ENCODE results near the gene RHO.
A peak's percentile ranks its signal among the peaks of the same experiment; 100 is the strongest.

The RHO gene

GRCh38 chr3:129552287-129553050, 24.0 kb downstream of the RHO start:
- DNase-seq (ENCODE audit: low spot score) = no peak
- Mint-ChIP-seq H3K4me3 (no peak overlapping the region), H3K27ac (no peak overlapping the region), H3K4me1 (ENCODE audit: low read depth) (peaks cover 2% of the 10 kb centered on the region), H3K27me3 (ENCODE audit: low read depth) (peaks cover 9% of the 10 kb centered on the region), H3K9me3 (no peaks in the 10 kb centered on the region), H3K36me3 (ENCODE audit: low read depth) (no peaks in the 10 kb centered on the region)

- Mint-ChIP-seq H3K9me3 (no peaks in the 10 kb centered on the region), H3K27ac (no peak overlapping the region), H3K36me3 (ENCODE audit: low read depth) (no peaks in the 10 kb centered on the region), H3K27me3 (ENCODE audit: low read depth) (peaks cover 9% of the 10 kb centered on the region), H3K4me1 (ENCODE audit: low read depth) (peaks cover 5% of the 10 kb centered on the region), H3K4me3 (no peak overlapping the region)
- DNase-seq (ENCODE audit: low spot score) = no peak
Observed at GRCh38 chr3:129553171-129553570, 24.7 kb downstream of the RHO start.

GRCh38 chr3:129553719-129554118, 25.3 kb downstream of the RHO start:
- H3K4me3 Mint-ChIP-seq = peak overlapping the region; percentile 1
- no peaks in the 10 kb centered on the region for H3K36me3 Mint-ChIP-seq (ENCODE audit: low read depth)
- no peak overlapping the region for H3K27ac Mint-ChIP-seq
- H3K9me3 Mint-ChIP-seq = no peaks in the 10 kb centered on the region
- no peak for DNase-seq (ENCODE audit: low spot score)
- peaks cover 8% of the 10 kb centered on the region for H3K4me1 Mint-ChIP-seq (ENCODE audit: low read depth)
- H3K27me3 Mint-ChIP-seq (ENCODE audit: low read depth) = peaks cover 12% of the 10 kb centered on the region

- no peaks in the 10 kb centered on the region for H3K9me3 Mint-ChIP-seq
- H3K27me3 Mint-ChIP-seq (ENCODE audit: low read depth) = peaks cover 12% of the 10 kb centered on the region
- no peak for DNase-seq (ENCODE audit: low spot score)
- peaks cover 8% of the 10 kb centered on the region for H3K4me1 Mint-ChIP-seq (ENCODE audit: low read depth)
- H3K27ac Mint-ChIP-seq = no peak overlapping the region
- no peak overlapping the region for H3K4me3 Mint-ChIP-seq
- H3K36me3 Mint-ChIP-seq (ENCODE audit: low read depth) = no peaks in the 10 kb centered on the region
Observed at GRCh38 chr3:129554356-129555152, 26.1 kb downstream of the RHO start.

- Mint-ChIP-seq H3K4me3 (no peak overlapping the region), H3K27ac (no peak overlapping the region), H3K4me1 (ENCODE audit: low read depth) (peaks cover 8% of the 10 kb centered on the region), H3K9me3 (no peaks in the 10 kb centered on the region), H3K27me3 (ENCODE audit: low read depth) (peaks cover 12% of the 10 kb centered on the region), H3K36me3 (ENCODE audit: low read depth) (no peaks in the 10 kb centered on the region)
- no peak for DNase-seq (ENCODE audit: low spot score)
Observed at GRCh38 chr3:129555153-129555550, 26.7 kb downstream of the RHO start.

GRCh38 chr3:129555616-129556357, 27.3 kb downstream of the RHO start:
- DNase-seq (ENCODE audit: low spot score) = no peak
- no peak overlapping the region for H3K4me3 Mint-ChIP-seq
- no peak overlapping the region for H3K27ac Mint-ChIP-seq
- peaks cover 8% of the 10 kb centered on the region for H3K4me1 Mint-ChIP-seq (ENCODE audit: low read depth)
- H3K9me3 Mint-ChIP-seq = no peaks in the 10 kb centered on the region
- H3K36me3 Mint-ChIP-seq (ENCODE audit: low read depth) = no peaks in the 10 kb centered on the region
- peaks cover 12% of the 10 kb centered on the region for H3K27me3 Mint-ChIP-seq (ENCODE audit: low read depth)

GRCh38 chr3:129556358-129556695, 27.9 kb downstream of the RHO start:
- H3K27ac Mint-ChIP-seq = no peak overlapping the region
- no peak overlapping the region for H3K4me3 Mint-ChIP-seq
- no peaks in the 10 kb centered on the region for H3K9me3 Mint-ChIP-seq

GRCh38 chr3:129556890-129557547, 28.6 kb downstream of the RHO start:
- H3K4me1 Mint-ChIP-seq (ENCODE audit: low read depth) = peaks cover 8% of the 10 kb centered on the region

More at GRCh38 chr3:129556358-129556695, 27.9 kb downstream of the RHO start:
- Mint-ChIP-seq H3K36me3 (ENCODE audit: low read depth) (no peaks in the 10 kb centered on the region), H3K4me1 (ENCODE audit: low read depth) (peaks cover 8% of the 10 kb centered on the region), H3K27me3 (ENCODE audit: low read depth) (peaks cover 12% of the 10 kb centered on the region)
- no peak for DNase-seq (ENCODE audit: low spot score)

GRCh38 chr3:129557548-129557894, 29.1 kb downstream of the RHO start:
- Mint-ChIP-seq H3K27ac (no peak overlapping the region), H3K9me3 (no peaks in the 10 kb centered on the region), H3K36me3 (ENCODE audit: low read depth) (no peaks in the 10 kb centered on the region), H3K27me3 (ENCODE audit: low read depth) (peaks cover 12% of the 10 kb centered on the region), H3K4me1 (ENCODE audit: low read depth) (peaks cover 8% of the 10 kb centered on the region), H3K4me3 (no peak overlapping the region)
- no peak for DNase-seq (ENCODE audit: low spot score)

More at GRCh38 chr3:129556890-129557547, 28.6 kb downstream of the RHO start:
- Mint-ChIP-seq H3K9me3 (no peaks in the 10 kb centered on the region), H3K4me3 (no peak overlapping the region), H3K27me3 (ENCODE audit: low read depth) (peaks cover 12% of the 10 kb centered on the region), H3K36me3 (ENCODE audit: low read depth) (no peaks in the 10 kb centered on the region), H3K27ac (no peak overlapping the region)
- DNase-seq (ENCODE audit: low spot score) = no peak

- Mint-ChIP-seq H3K4me1 (ENCODE audit: low read depth) (peaks cover 8% of the 10 kb centered on the region), H3K27ac (no peak overlapping the region), H3K27me3 (ENCODE audit: low read depth) (peaks cover 8% of the 10 kb centered on the region), H3K4me3 (no peak overlapping the region), H3K36me3 (ENCODE audit: low read depth) (no peaks in the 10 kb centered on the region), H3K9me3 (no peaks in the 10 kb centered on the region)
- no peak for DNase-seq (ENCODE audit: low spot score)
Observed at GRCh38 chr3:129558081-129558771, 29.8 kb downstream of the RHO start.

- Mint-ChIP-seq H3K27me3 (ENCODE audit: low read depth) (peaks cover 8% of the 10 kb centered on the region), H3K9me3 (no peaks in the 10 kb centered on the region), H3K4me3 (no peak overlapping the region), H3K27ac (no peak overlapping the region), H3K4me1 (ENCODE audit: low read depth) (peaks cover 7% of the 10 kb centered on the region), H3K36me3 (ENCODE audit: low read depth) (no peaks in the 10 kb centered on the region)
- no peak for DNase-seq (ENCODE audit: low spot score)
Observed at GRCh38 chr3:129558772-129559564, 30.5 kb downstream of the RHO start.

- H3K27ac Mint-ChIP-seq = no peak overlapping the region
- no peak overlapping the region for H3K4me3 Mint-ChIP-seq
Observed at GRCh38 chr3:129559565-129560079, 31.2 kb downstream of the RHO start.

More at GRCh38 chr3:129559565-129560079, 31.2 kb downstream of the RHO start:
- peaks cover 7% of the 10 kb centered on the region for H3K27me3 Mint-ChIP-seq (ENCODE audit: low read depth)
- H3K9me3 Mint-ChIP-seq = no peaks in the 10 kb centered on the region
- DNase-seq (ENCODE audit: low spot score) = no peak
- H3K36me3 Mint-ChIP-seq (ENCODE audit: low read depth) = no peaks in the 10 kb centered on the region
- peaks cover 6% of the 10 kb centered on the region for H3K4me1 Mint-ChIP-seq (ENCODE audit: low read depth)
